HG03066 (cell line): ENCODE measurements around the gene LCNL1.
"Not testable (repeated sequence)": the region's sequence is repeated elsewhere in the genome, so short reads cannot be mapped to it uniquely, and the experiment has no call there.

Experiments used
- ATAC-seq: cut with Tn5 transposase; IDR thresholded peaks from one replicate; pipeline ENCODE4 v1.9.1; 2021; ENCODE audit warnings: low read depth; ENCODE audit not compliant: unreplicated experiment

LCNL1 gene

GRCh38 chr9:137020771-137021567, 38.2 kb downstream of the LCNL1 start:
- ATAC-seq = no peak

GRCh38 chr9:137021568-137021978, 38.8 kb downstream of the LCNL1 start:
- no peak for ATAC-seq

- ATAC-seq = no peak
Measured at GRCh38 chr9:137021979-137022661, 39.3 kb downstream of the LCNL1 start.

- ATAC-seq = no peak
Measured at GRCh38 chr9:137022662-137023008, 39.8 kb downstream of the LCNL1 start.

GRCh38 chr9:137023157-137023556, 40.4 kb downstream of the LCNL1 start:
- no peak for ATAC-seq

- ATAC-seq = no peak
Measured at GRCh38 chr9:137023583-137023991, 40.8 kb downstream of the LCNL1 start.

- no peak for ATAC-seq
Measured at GRCh38 chr9:137025517-137025966, 42.7 kb downstream of the LCNL1 start.

- no peak for ATAC-seq
Measured at GRCh38 chr9:137026384-137026783, 43.6 kb downstream of the LCNL1 start.

- ATAC-seq = no peak
Measured at GRCh38 chr9:137026828-137027227, 44.0 kb downstream of the LCNL1 start.

GRCh38 chr9:137027369-137028262, 44.8 kb downstream of the LCNL1 start, which contains the start of gene ABCA2:
Gene ABCA2, minus strand, starts transcription at chr9:137028237. Its CDS starts 97 bp downstream, at chr9:137028140.
- ATAC-seq = no peak

- peak; percentile 38 for ATAC-seq
Measured at GRCh38 chr9:137028263-137029057, 45.7 kb downstream of the LCNL1 start.

GRCh38 chr9:137029058-137029936, 46.5 kb downstream of the LCNL1 start:
- ATAC-seq = peak; percentile 47

GRCh38 chr9:137030006-137030405, 47.2 kb downstream of the LCNL1 start:
- ATAC-seq = no peak

- ATAC-seq = no peak
Measured at GRCh38 chr9:137030538-137031527, 48.0 kb downstream of the LCNL1 start.

GRCh38 chr9:137031904-137032640, 49.3 kb downstream of the LCNL1 start, which contains the start of gene FUT7:
Gene FUT7, minus strand, starts transcription at chr9:137032088. Its CDS starts 97 bp downstream, at chr9:137031991.
- no peak for ATAC-seq

- ATAC-seq = no peak
Measured at GRCh38 chr9:137032858-137033257, 50.1 kb downstream of the LCNL1 start.

GRCh38 chr9:137033481-137033880, 50.7 kb downstream of the LCNL1 start:
- not testable (repeated sequence) for ATAC-seq
